Type B pancreatic cell (in vitro differentiated cells): Measurements from ENCODE around the gene LARP1B. TPM values are rescaled to one million over a fixed set of nuclear protein-coding genes. Genes with fewer than 3 reads are reported as not detected.

Experiments used
- DNase-seq: peaks from one replicate; pipeline ENCODE4 v3.0.0; 2021; ENCODE audit warnings: mixed read lengths; ENCODE audit not compliant: unreplicated experiment; ENCODE audit errors: extremely low spot score
- H3K27ac Mint-ChIP-seq: 2 replicates; pipeline ENCODE4 v1.8.0; 2021; ENCODE audit warnings: mild to moderate bottlenecking, mixed read lengths
- H3K27me3 Mint-ChIP-seq: 2 replicates; pipeline ENCODE4 v1.8.0; 2021; ENCODE audit warnings: mixed read lengths
- H3K36me3 Mint-ChIP-seq: 2 replicates; pipeline ENCODE4 v1.8.0; 2021; ENCODE audit warnings: mixed read lengths
- H3K4me1 Mint-ChIP-seq: one replicate; pipeline ENCODE4 v1.8.0; 2021; ENCODE audit warnings: mixed read lengths; ENCODE audit not compliant: unreplicated experiment
- H3K4me3 Mint-ChIP-seq: 2 replicates; pipeline ENCODE4 v1.8.0; 2021; ENCODE audit warnings: mild to moderate bottlenecking, mixed read lengths
- H3K9me3 Mint-ChIP-seq: 2 replicates; pipeline ENCODE4 v1.8.0; 2021; ENCODE audit warnings: mixed read lengths
- total RNA-seq: library from RNA; stranded (reverse); gene quantifications from 2 replicates; pipeline ENCODE4 v1.2.1, GENCODE V29; 2021; ENCODE audit warnings: low replicate concordance
- TF ChIP-seq, protein P1 (sequence below): fragments of 200-600 bp; sonication (generic); conservative IDR thresholded peaks from 2 replicates; pipeline ENCODE4 v1.5.0; 2021; ENCODE audit warnings: antibody characterized with exemption, mild to moderate bottlenecking

LARP1B gene
- total RNA-seq, 1 donor from 2014 or later: 16.1 TPM

DNA sequence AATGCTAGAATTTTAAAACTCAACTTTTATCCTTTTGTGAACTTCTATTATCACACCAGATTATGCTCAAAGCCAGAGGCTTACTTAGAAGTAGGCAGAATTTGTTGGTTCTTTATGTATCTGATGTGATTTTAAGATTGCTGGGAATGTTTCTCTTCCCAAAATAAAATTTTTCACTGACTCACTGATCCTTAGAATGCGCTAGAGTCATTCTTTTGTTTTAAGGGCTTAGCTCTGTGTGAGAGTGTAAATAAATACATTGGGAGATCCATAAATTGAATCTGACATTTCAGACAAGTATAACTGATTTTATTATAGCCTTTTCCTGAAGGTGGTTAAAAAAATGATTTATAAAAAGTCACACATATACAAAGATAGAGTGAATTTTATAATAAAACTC lies 101.3 kb downstream of the LARP1B start:
- no peak overlapping the region for H3K4me3 Mint-ChIP-seq
- no peaks in the 10 kb centered on the region for H3K9me3 Mint-ChIP-seq
- no peaks in the 10 kb centered on the region for H3K27me3 Mint-ChIP-seq
- DNase-seq: no peak
- no peaks in the 10 kb centered on the region for H3K36me3 Mint-ChIP-seq
- no peaks in the 10 kb centered on the region for H3K4me1 Mint-ChIP-seq
- no peak overlapping the region for H3K27ac Mint-ChIP-seq
- TF ChIP-seq, protein P1, sequence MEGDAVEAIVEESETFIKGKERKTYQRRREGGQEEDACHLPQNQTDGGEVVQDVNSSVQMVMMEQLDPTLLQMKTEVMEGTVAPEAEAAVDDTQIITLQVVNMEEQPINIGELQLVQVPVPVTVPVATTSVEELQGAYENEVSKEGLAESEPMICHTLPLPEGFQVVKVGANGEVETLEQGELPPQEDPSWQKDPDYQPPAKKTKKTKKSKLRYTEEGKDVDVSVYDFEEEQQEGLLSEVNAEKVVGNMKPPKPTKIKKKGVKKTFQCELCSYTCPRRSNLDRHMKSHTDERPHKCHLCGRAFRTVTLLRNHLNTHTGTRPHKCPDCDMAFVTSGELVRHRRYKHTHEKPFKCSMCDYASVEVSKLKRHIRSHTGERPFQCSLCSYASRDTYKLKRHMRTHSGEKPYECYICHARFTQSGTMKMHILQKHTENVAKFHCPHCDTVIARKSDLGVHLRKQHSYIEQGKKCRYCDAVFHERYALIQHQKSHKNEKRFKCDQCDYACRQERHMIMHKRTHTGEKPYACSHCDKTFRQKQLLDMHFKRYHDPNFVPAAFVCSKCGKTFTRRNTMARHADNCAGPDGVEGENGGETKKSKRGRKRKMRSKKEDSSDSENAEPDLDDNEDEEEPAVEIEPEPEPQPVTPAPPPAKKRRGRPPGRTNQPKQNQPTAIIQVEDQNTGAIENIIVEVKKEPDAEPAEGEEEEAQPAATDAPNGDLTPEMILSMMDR: no peak

DNA sequence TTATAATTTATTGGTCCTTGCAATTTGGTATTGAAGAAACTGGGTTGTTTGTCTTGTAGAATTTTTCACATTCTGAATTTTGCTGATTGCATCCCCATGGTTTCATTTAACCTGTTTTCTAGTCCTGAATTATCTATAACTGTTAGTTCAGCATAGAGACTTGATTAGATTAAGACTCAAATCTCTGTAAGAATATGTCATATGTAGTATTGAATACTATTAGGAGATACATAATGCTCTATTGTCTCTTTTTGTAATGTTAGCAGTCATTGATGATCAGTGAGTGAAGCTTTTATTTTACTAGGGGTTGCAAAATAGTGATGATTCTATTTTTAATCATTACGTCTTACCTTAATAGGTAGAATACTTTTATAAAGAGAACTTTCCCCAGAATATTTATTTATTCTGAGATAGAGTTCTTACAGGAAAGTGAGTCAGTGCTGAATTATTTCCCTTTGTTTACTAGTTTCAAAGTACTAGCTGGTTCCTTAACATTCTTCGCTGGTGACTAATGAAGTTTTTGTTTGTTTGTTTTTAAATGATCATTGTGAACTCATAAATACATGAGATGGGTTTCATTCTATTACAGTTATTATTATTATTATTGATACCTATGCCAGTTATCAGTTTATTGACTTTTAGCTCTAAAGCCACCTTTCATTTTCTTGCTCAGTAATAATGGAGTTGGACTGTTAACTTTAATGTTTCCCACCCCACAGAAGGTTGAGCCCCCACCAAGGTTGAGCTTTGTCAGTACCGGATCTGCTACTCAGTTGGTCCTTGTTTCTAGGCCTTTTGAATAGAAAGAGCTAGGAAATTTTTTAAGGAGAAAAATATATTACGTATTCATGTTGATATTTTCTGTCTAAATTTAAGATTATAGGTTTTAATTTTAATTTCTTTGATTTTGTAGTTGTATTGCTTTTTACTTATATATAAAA lies 102.3 kb downstream of the LARP1B start:
- no peaks in the 10 kb centered on the region for H3K4me1 Mint-ChIP-seq
- no peak overlapping the region for H3K4me3 Mint-ChIP-seq
- H3K9me3 Mint-ChIP-seq: no peaks in the 10 kb centered on the region
- DNase-seq: no peak
- TF ChIP-seq, protein P1: no peak
- H3K27ac Mint-ChIP-seq: peak overlapping the region; percentile 39
- H3K27me3 Mint-ChIP-seq: no peaks in the 10 kb centered on the region
- H3K36me3 Mint-ChIP-seq: no peaks in the 10 kb centered on the region

DNA sequence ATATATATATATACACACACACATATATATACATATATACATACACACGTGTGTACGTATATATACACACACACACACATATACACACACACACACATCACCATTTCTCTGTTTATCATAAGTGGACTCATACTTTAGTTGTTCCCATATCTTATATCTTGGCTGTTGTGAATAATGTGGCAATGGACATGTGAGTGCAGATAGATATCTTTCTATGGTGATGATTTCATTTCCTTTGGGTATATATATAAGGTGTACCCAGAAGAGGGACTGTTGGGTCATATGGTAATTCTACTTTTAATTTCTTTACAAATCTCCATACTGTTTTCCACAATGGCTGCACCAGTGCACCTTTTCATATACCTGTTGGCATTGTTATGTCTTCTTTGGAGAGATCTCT lies 105.9 kb downstream of the LARP1B start:
- H3K27me3 Mint-ChIP-seq: no peaks in the 10 kb centered on the region
- DNase-seq: no peak
- TF ChIP-seq, protein P1: no peak

DNA sequence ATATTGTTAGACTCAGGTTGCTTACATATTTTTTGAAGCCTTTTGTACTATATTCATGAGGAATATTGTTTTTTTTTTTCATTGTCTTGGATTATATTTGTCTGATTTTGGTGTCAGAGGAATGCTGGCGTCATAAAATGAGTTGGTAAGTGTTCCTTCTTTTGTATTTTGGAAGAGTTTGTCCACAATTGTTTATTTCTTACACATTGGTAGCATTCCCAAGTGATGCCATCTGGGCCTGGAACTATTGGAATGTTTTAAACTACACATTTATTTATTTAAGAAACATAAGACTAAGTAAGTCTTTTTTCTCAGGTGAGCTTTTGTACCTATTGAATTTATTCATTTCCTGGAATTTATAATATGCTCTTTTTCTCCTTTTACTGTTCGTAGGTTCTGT lies 107.6 kb downstream of the LARP1B start:
- Mint-ChIP-seq H3K27me3 (no peaks in the 10 kb centered on the region), H3K27ac (no peak overlapping the region), H3K4me1 (no peaks in the 10 kb centered on the region), H3K4me3 (no peak overlapping the region), H3K9me3 (no peaks in the 10 kb centered on the region), H3K36me3 (no peaks in the 10 kb centered on the region)
- TF ChIP-seq, protein P1: no peak
- no peak for DNase-seq

More for the DNA sequence above, 105.9 kb downstream of the LARP1B start:
- H3K27ac Mint-ChIP-seq: no peak overlapping the region
- H3K36me3 Mint-ChIP-seq: no peaks in the 10 kb centered on the region
- no peaks in the 10 kb centered on the region for H3K4me1 Mint-ChIP-seq
- H3K9me3 Mint-ChIP-seq: no peaks in the 10 kb centered on the region
- no peak overlapping the region for H3K4me3 Mint-ChIP-seq

DNA sequence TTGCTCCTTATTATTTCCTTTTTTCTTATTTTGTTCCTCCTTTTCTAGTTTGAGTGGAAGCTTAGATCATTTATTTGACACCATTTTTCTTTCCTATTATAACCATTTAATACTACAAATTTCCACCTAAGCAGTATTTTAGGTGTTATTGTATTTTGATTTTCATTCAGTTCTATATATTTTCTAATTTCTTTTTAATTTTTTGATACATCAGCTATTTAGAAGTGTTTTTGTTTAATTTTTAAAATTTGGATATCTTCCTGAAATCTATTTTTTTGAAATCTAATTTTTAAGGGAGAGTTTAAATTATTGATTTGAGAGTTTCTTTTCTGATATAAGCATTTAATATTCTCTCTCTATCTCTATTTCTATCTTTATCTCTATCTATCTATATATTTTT lies 108.1 kb downstream of the LARP1B start:
- no peak for DNase-seq
- H3K4me3 Mint-ChIP-seq: no peak overlapping the region
- TF ChIP-seq, protein P1: no peak
- H3K27ac Mint-ChIP-seq: no peak overlapping the region
- H3K4me1 Mint-ChIP-seq: no peaks in the 10 kb centered on the region
- no peaks in the 10 kb centered on the region for H3K27me3 Mint-ChIP-seq
- H3K36me3 Mint-ChIP-seq: no peaks in the 10 kb centered on the region
- no peaks in the 10 kb centered on the region for H3K9me3 Mint-ChIP-seq
